GM20000 (cell line): ENCODE measurements around the gene RAB40A.
A peak's percentile ranks its signal among the peaks of the same experiment; 100 is the strongest.
"Not testable (repeated sequence)": the region's sequence is repeated elsewhere in the genome, so short reads cannot be mapped to it uniquely, and the experiment has no call there.

Source experiments
- DNase-seq: peaks from one replicate; pipeline ENCODE4 v3.0.0; 2012; ENCODE audit warnings: low spot score
- TF ChIP-seq, protein P1 (sequence below): IDR thresholded peaks from 2 replicates; pipeline ENCODE4 v1.5.1; 2012; ENCODE audit warnings: mild to moderate bottlenecking, control low read depth; ENCODE audit errors: extremely low read depth, missing control alignments

RAB40A gene

DNA sequence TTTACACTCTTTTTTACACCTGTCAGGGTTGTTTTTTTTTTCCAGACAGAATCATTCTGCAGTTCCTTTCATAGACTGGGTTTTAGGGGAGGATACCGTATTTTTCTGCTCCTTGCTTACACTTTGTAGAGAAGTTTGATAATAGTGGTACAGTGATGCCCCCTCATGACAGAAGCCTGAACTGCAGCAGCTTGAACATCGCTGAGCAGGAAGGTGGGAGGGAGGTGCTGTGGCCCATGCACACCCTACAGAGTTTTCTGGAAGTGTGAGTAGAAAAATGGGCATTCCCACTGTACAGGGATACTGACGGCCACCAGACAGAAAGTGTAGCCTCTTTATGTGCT is 54.5 kb downstream of the RAB40A start:
- peak; percentile 32 for DNase-seq
- TF ChIP-seq, protein P1, sequence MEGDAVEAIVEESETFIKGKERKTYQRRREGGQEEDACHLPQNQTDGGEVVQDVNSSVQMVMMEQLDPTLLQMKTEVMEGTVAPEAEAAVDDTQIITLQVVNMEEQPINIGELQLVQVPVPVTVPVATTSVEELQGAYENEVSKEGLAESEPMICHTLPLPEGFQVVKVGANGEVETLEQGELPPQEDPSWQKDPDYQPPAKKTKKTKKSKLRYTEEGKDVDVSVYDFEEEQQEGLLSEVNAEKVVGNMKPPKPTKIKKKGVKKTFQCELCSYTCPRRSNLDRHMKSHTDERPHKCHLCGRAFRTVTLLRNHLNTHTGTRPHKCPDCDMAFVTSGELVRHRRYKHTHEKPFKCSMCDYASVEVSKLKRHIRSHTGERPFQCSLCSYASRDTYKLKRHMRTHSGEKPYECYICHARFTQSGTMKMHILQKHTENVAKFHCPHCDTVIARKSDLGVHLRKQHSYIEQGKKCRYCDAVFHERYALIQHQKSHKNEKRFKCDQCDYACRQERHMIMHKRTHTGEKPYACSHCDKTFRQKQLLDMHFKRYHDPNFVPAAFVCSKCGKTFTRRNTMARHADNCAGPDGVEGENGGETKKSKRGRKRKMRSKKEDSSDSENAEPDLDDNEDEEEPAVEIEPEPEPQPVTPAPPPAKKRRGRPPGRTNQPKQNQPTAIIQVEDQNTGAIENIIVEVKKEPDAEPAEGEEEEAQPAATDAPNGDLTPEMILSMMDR = peak; percentile 56

DNA sequence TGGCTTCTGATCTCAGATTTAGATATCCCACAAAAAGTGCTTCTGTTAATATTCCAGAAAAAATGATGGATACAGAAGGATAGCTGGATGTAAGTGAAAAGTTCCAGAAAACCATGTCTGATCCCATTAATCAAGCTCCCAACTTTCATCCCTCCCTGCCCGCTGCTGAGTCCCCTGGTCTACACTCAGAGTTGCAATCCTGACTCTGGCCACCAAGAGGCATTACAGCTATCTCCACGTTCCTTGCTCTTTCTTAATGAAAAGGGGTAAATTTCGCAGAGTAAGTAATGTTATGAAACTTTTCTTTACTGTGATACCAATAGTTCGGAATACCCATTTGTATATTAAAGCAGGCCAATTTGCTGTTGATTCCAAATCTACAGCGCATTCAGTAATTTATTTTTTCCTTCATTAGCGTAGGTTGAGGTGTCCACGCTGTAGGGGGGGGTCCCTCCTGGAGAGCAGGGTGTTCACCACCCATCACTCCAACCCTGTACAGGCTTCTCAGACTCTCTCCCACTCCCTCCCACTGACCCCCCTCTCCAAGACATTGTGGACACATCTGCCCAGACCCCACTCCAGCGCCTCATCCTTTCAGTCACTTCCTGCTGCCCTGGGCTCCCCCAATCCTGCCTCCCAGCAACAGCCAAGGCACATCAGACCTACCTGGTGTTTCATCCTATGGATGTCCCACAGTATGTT is 55.1 kb downstream of the RAB40A start:
- DNase-seq = peak; percentile 22
- TF ChIP-seq, protein P1 = no peak

DNA sequence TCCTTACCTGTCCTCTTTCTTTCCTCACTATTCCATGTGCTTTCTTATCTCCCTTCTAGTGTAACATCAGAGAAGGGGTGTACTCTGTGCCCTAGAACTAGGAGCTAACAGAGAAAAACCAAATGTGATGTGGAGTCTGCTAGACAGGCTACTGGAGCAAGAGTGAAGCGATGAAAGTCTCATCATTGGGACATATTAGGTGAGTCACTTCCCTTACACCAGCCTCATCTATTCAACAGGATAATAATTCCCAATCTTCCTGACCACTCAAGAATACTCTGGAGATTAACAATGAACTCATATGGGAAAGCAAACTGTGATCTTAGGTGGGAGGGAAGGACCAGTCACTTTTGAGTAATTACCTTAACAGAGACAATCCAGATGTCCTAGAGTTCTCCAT is 58.1 kb downstream of the RAB40A start:
- TF ChIP-seq, protein P1 = no peak
- no peak for DNase-seq

DNA sequence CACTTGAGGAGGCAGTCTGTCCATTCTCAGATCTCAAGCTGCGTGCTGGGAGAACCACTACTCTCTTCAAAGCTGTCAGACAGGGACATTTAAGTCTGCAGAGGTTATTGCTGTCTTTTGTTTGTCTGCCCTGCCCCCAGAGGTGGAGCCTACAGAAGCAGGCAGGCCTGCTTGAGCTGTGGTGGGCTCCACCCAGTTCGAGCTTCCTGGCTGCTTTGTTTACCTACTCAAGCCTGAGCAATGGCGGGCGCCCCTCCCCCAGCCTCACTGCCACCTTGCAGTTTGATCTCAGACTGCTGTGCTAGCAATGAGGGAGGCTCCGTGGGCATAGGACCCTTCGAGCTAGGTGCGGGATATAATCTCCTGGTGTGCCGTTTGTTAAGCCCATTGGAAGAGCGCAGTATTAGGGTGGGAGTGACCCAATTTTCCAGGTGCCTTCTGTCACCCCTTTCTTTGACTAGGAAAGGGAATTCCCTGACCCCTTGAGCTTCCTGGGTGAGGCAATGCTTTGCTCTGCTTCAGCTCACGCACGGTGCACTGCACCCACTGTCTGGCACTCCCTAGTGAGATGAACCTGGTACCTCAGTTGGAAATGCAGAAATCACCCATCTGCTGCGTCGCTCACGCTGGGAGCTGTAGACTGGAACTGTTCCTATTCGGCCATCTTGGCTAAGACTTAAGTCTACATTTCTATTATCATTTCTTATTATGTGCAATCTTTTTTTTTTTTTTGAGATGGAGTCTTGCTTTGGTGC is 59.1 kb downstream of the RAB40A start:
- not testable (repeated sequence) for DNase-seq

DNA sequence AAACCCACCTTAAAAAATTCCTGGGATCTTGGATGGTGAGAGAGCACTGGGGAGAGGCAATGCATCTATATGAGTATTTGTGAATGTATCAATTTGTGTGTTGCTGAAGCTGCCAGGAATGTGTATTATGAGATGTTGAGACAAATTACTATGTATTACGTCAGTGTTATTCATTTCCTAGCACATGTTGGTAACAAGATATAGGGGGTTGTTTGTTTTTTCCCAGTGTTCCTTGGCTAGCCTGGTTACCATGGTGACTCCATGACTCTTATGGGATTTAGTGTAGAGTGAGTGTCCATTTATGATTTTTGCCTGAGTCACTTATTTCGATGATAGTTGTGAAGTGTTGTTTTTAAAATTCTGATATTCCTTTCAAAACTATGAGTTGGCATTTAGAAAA is 65.6 kb downstream of the RAB40A start:
- TF ChIP-seq, protein P1 = no peak
- DNase-seq = no peak
